ENCODE measurements around the gene PHPT1. TPM values are rescaled to one million over a fixed set of nuclear protein-coding genes. Genes with fewer than 3 reads are reported as not detected.

The PHPT1 gene
- total RNA-seq, 1 donor from 2014 or later, result 168 TPM

GRCh38 chr9:136885950-136886578, 36.9 kb downstream of the PHPT1 start, which contains the start of gene TRAF2:
Gene TRAF2 (plus strand): TSS chr9:136886516. CDS start chr9:136898741, 12,225 bp downstream.
- no peaks in the 10 kb centered on the region for H3K9me3 Mint-ChIP-seq (ENCODE audit: low read depth)
- peak within 1 kb of the TSS; percentile 80 for H3K27ac Mint-ChIP-seq
- TF ChIP-seq CTCF (IDR thresholded peaks at IDR 0.05; ENCODE audit: unreplicated experiment), result no peak
- H3K4me3 Mint-ChIP-seq (ENCODE audit: low read depth), result peak within 1 kb of the TSS; percentile 79
- no peaks in the 10 kb centered on the region for H3K36me3 Mint-ChIP-seq (ENCODE audit: insufficient read depth)
- H3K4me1 Mint-ChIP-seq (ENCODE audit: low read depth), result peaks cover 7% of the 10 kb centered on the region
- H3K27me3 Mint-ChIP-seq, result no peaks in the 10 kb centered on the region
- DNase-seq (ENCODE audit: low spot score, unreplicated experiment), result peak; percentile 98

GRCh38 chr9:136886610-136887597, 37.7 kb downstream of the PHPT1 start:
- no peak for TF ChIP-seq CTCF (IDR thresholded peaks at IDR 0.05; ENCODE audit: unreplicated experiment)
- Mint-ChIP-seq H3K36me3 (ENCODE audit: insufficient read depth) (no peaks in the 10 kb centered on the region), H3K27ac (peak overlapping the region; percentile 80), H3K4me1 (ENCODE audit: low read depth) (peaks cover 7% of the 10 kb centered on the region), H3K9me3 (ENCODE audit: low read depth) (no peaks in the 10 kb centered on the region), H3K27me3 (no peaks in the 10 kb centered on the region), H3K4me3 (ENCODE audit: low read depth) (peak overlapping the region; percentile 79)
- DNase-seq (ENCODE audit: low spot score, unreplicated experiment), result peak; percentile 35

- Mint-ChIP-seq H3K36me3 (ENCODE audit: insufficient read depth) (no peaks in the 10 kb centered on the region), H3K4me3 (ENCODE audit: low read depth) (peak overlapping the region; percentile 7), H3K4me1 (ENCODE audit: low read depth) (peaks cover 7% of the 10 kb centered on the region), H3K9me3 (ENCODE audit: low read depth) (no peaks in the 10 kb centered on the region), H3K27me3 (no peaks in the 10 kb centered on the region), H3K27ac (no peak overlapping the region)
- TF ChIP-seq CTCF (IDR thresholded peaks at IDR 0.05; ENCODE audit: unreplicated experiment), result no peak
- no peak for DNase-seq (ENCODE audit: low spot score, unreplicated experiment)
Measured at GRCh38 chr9:136888454-136888853, 39.2 kb downstream of the PHPT1 start.

- no peak overlapping the region for H3K27ac Mint-ChIP-seq
- TF ChIP-seq CTCF (IDR thresholded peaks at IDR 0.05; ENCODE audit: unreplicated experiment), result no peak
- no peaks in the 10 kb centered on the region for H3K36me3 Mint-ChIP-seq (ENCODE audit: insufficient read depth)
- H3K4me1 Mint-ChIP-seq (ENCODE audit: low read depth), result peaks cover 7% of the 10 kb centered on the region
- H3K27me3 Mint-ChIP-seq, result no peaks in the 10 kb centered on the region
- no peak for DNase-seq (ENCODE audit: low spot score, unreplicated experiment)
- no peak overlapping the region for H3K4me3 Mint-ChIP-seq (ENCODE audit: low read depth)
- no peaks in the 10 kb centered on the region for H3K9me3 Mint-ChIP-seq (ENCODE audit: low read depth)
Measured at GRCh38 chr9:136889858-136890257, 40.6 kb downstream of the PHPT1 start.

- H3K27ac Mint-ChIP-seq, result no peak overlapping the region
- no peaks in the 10 kb centered on the region for H3K27me3 Mint-ChIP-seq
- H3K9me3 Mint-ChIP-seq (ENCODE audit: low read depth), result no peaks in the 10 kb centered on the region
- peaks cover 7% of the 10 kb centered on the region for H3K4me1 Mint-ChIP-seq (ENCODE audit: low read depth)
- no peak for TF ChIP-seq CTCF (IDR thresholded peaks at IDR 0.05; ENCODE audit: unreplicated experiment)
- no peak overlapping the region for H3K4me3 Mint-ChIP-seq (ENCODE audit: low read depth)
- no peaks in the 10 kb centered on the region for H3K36me3 Mint-ChIP-seq (ENCODE audit: insufficient read depth)
- no peak for DNase-seq (ENCODE audit: low spot score, unreplicated experiment)
Measured at GRCh38 chr9:136890661-136891060, 41.5 kb downstream of the PHPT1 start.
